ENCODE data around the gene RNF5.
A peak's percentile ranks its signal among the peaks of the same experiment; 100 is the strongest.
"Not testable (repeated sequence)": the region's sequence is repeated elsewhere in the genome, so short reads cannot be mapped to it uniquely, and the experiment has no call there.

RNF5 gene

GRCh38 chr6:32189742-32190053 is 11.5 kb downstream of the RNF5 start:
- no peak for DNase-seq (ENCODE audit: low read depth)

DNA sequence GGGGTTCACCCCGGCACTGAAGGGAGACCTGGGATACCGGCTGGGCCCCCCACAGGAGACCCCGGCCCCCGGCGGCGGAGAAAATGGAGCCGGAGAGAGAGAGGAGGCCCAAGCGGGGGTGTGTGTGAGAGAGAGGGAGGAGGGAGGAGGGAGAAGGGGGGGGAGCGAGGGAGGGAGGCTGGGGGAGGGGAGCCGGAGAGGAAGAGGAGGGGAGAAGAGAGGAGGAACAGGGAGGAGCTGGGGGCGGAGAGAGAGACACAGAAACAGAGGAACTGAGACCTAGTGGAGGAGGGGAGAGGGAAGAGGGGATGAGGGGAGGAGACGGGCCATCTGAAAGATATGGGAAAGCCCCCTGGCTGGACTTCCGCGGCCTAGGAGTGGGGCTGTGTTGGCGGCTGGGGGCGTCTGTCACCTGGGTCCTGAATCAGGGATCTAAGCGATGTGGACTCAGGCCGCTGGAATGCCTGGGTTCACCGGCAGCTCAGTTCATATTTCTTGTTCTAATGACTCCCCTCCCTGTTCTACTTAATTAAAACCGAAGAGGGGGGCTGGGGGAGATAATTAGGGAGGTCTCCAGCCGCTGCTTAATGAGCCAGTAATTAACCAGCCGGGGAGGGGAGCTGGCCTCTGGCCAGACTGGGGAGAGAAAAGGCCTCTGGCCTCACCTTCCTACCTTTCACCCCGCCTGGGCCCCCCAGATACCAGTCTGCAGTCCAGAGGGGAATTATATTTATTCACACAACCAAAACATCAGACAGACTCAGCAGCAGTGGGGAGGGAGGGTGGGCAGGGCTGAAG is 12.0 kb downstream of the RNF5 start, which contains the start of gene PBX2:
Gene PBX2, minus strand, starts transcription at position 149 of the 798 bp plus-strand sequence. CDS start 287 bp downstream, outside the sequence.
- peak; percentile 95 for DNase-seq (ENCODE audit: low read depth)

GRCh38 chr6:32190911-32191677 is 12.9 kb downstream of the RNF5 start:
- no peak for DNase-seq (ENCODE audit: low read depth)

GRCh38 chr6:32191696-32192607 is 13.7 kb downstream of the RNF5 start:
- no peak for DNase-seq (ENCODE audit: low read depth)

DNA sequence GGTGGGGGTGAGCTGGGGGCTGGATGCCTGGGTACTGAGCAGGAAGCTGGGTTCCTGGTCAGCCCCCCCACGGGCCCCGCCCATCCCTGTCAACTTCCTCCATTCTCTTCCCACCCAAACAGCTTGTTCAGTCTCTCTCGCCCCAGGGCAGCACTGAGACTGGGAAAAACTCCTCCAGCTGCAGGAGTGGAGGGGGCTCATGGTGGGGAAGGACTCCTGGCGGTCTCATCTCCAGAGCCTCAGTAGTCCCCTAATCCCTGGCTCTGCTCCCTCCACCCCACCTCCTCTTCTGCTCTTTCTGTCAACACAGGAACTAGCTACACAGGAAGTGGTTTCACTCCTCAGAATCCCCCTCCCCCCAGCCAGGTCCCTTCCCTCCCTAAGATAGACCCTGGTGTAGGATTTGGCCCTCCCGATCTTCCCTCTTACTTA is 14.4 kb downstream of the RNF5 start, which contains the start of gene GPSM3:
Gene GPSM3, minus strand, starts transcription at position 36 of the 432 bp plus-strand sequence. CDS start 130 bp downstream, outside the sequence.
- peak; percentile 92 for DNase-seq (ENCODE audit: low read depth)

- DNase-seq (ENCODE audit: low read depth), result not testable (repeated sequence)
These were observed 14.9 kb downstream of the RNF5 start for GRCh38 chr6:32193096-32193495.

- no peak for DNase-seq (ENCODE audit: low read depth)
These were observed 16.2 kb downstream of the RNF5 start for GRCh38 chr6:32194388-32194787.

GRCh38 chr6:32194825-32195651 is 16.8 kb downstream of the RNF5 start:
- DNase-seq (ENCODE audit: low read depth), result no peak

GRCh38 chr6:32195652-32195901 is 17.4 kb downstream of the RNF5 start:
- peak; percentile 99 for DNase-seq (ENCODE audit: low read depth)

GRCh38 chr6:32195902-32196681 is 17.9 kb downstream of the RNF5 start:
- DNase-seq (ENCODE audit: low read depth), result peak; percentile 75

GRCh38 chr6:32196682-32197616 is 18.7 kb downstream of the RNF5 start:
- DNase-seq (ENCODE audit: low read depth), result no peak

- DNase-seq (ENCODE audit: low read depth), result no peak
These were observed 20.1 kb downstream of the RNF5 start for GRCh38 chr6:32198345-32198696.

DNA sequence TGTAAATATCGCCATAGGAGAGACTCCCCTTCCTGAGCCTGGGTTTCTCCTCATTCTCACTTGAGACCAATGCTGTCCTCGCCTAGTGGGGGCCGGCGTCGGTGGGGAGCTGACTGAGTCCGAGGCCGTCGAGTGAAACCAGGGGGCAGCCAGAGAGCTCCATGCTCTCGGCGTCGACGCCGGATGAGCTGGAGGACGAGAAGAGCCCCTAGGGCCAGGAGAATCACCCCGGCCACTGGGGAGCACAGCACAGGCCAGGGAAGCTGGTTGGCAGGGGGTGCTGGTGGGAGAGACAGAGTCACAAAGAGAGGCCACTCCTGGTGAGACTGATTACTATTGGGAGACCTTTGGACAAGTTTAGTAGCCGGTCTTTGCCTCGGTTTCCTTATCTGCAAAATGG is 20.7 kb downstream of the RNF5 start:
- no peak for DNase-seq (ENCODE audit: low read depth)

DNA sequence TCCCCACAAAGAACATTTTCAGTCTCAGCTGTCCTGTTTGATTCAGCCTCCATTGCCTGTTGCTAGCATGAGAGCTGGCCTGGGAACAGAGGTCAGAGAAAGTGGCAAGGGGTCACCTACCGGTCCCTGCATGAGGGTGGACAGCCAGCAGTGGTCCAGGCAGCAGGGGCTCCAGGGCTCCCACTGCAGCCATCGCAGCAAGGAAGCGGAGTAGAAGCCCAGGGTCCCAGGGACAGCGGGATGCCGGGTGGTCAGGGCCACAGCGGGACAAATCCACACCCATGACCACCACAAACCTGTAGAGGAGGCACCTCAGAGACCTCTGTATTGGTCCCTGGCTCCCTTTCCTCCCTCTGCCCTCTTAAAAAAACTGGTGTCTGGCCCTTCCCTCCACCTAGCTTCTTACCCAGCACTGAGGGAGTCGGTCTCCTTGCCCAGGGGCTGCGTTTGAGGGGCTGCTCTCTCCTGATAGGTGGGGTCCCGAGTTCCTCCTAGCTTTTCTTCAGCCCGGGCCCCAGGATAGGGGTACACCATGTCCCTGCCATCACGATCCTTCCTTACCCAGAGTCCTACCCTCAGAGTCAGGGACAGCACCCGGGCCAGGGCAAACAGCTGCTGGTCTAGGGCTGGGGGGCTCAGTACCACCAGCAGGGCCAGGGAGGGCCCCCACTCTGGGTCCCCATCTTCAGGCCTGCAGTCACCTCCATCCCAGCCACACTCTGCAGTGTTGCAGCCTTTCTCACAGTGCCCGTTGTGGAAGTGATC is 22.7 kb downstream of the RNF5 start:
- no peak for DNase-seq (ENCODE audit: low read depth)

GRCh38 chr6:32202186-32202585 is 24.0 kb downstream of the RNF5 start:
- DNase-seq (ENCODE audit: low read depth), result no peak

GRCh38 chr6:32203426-32204267 is 25.4 kb downstream of the RNF5 start:
- no peak for DNase-seq (ENCODE audit: low read depth)

GRCh38 chr6:32204268-32204715 is 26.1 kb downstream of the RNF5 start:
- no peak for DNase-seq (ENCODE audit: low read depth)

- DNase-seq (ENCODE audit: low read depth), result no peak
These were observed 30.8 kb downstream of the RNF5 start for GRCh38 chr6:32208996-32209395.
